Measurements from ENCODE around the gene NUDT17. TPM values are rescaled to one million over a fixed set of nuclear protein-coding genes. Genes with fewer than 3 reads are reported as not detected.

The NUDT17 gene
- polyA plus RNA-seq, 1 donor from 2014 or later, result 5.4 TPM

- no peak overlapping the region for H3K4me2 ChIP-seq (ENCODE audit: low read length)
- TF ChIP-seq TAF1 (IDR thresholded peaks at IDR 0.05; ENCODE audit: low read depth), result no peak
- H3K9ac ChIP-seq (ENCODE audit: low read length), result no peak overlapping the region
- H2AFZ ChIP-seq (ENCODE audit: low read depth, low read length), result no peak overlapping the region
- no peaks in the 10 kb centered on the region for H3K79me2 ChIP-seq (replicated peaks; ENCODE audit: insufficient read depth, low read length)
- no peaks in the 10 kb centered on the region for H3K9me2 ChIP-seq (ENCODE audit: insufficient read depth, low read length)
- H4K20me1 ChIP-seq (ENCODE audit: insufficient read depth), result no peaks in the 10 kb centered on the region
- H3K36me3 ChIP-seq (ENCODE audit: insufficient read depth, low read length), result no peaks in the 10 kb centered on the region
- H3K4me3 ChIP-seq (ENCODE audit: low read length), result peak overlapping the region; percentile 30
- peaks cover 8% of the 10 kb centered on the region for H3K27me3 ChIP-seq (ENCODE audit: insufficient read depth, low read depth, low read length)
- no peaks in the 10 kb centered on the region for H3K9me3 ChIP-seq (ENCODE audit: low read length)
- no peaks in the 10 kb centered on the region for H3F3A ChIP-seq (ENCODE audit: insufficient read depth, low read length, poor library complexity, severe bottlenecking)
- no peak overlapping the region for H3K27ac ChIP-seq (ENCODE audit: low read length)
These were observed 26.8 kb downstream of the NUDT17 start for GRCh38 chr1:145871994-145872924.

- TF ChIP-seq EP300 (conservative IDR thresholded peaks at IDR 0.05; ENCODE audit: poor library complexity, severe bottlenecking) (no peak), TAF1 (IDR thresholded peaks at IDR 0.05; ENCODE audit: low read depth) (no peak), POLR2AphosphoS5 (IDR thresholded peaks at IDR 0.05) (no peak), MXI1 (conservative IDR thresholded peaks at IDR 0.05; ENCODE audit: poor library complexity, severe bottlenecking) (no peak), EZH2 (IDR thresholded peaks at IDR 0.05; ENCODE audit: borderline replicate concordance, insufficient read depth, low read length, poor library complexity, severe bottlenecking) (no peak), SMC3 (conservative IDR thresholded peaks at IDR 0.05; ENCODE audit: poor library complexity) (no peak)
- no peaks in the 10 kb centered on the region for H4K20me1 ChIP-seq (ENCODE audit: insufficient read depth)
- H3K79me2 ChIP-seq (replicated peaks; ENCODE audit: insufficient read depth, low read length), result no peaks in the 10 kb centered on the region
- no peak overlapping the region for H3K4me3 ChIP-seq (ENCODE audit: low read length)
- no peak overlapping the region for H3K27ac ChIP-seq (ENCODE audit: low read length)
- H3K36me3 ChIP-seq (ENCODE audit: insufficient read depth, low read length), result no peaks in the 10 kb centered on the region
- H3K4me2 ChIP-seq (ENCODE audit: low read length), result no peak overlapping the region
- H3K9me2 ChIP-seq (ENCODE audit: insufficient read depth, low read length), result no peaks in the 10 kb centered on the region
- H2AFZ ChIP-seq (ENCODE audit: low read depth, low read length), result no peak overlapping the region
- H3K27me3 ChIP-seq (ENCODE audit: insufficient read depth, low read depth, low read length), result peaks cover 8% of the 10 kb centered on the region
- no peak overlapping the region for H3K9ac ChIP-seq (ENCODE audit: low read length)
- no peaks in the 10 kb centered on the region for H3F3A ChIP-seq (ENCODE audit: insufficient read depth, low read length, poor library complexity, severe bottlenecking)
- no peaks in the 10 kb centered on the region for H3K9me3 ChIP-seq (ENCODE audit: low read length)
These were observed 29.2 kb downstream of the NUDT17 start for GRCh38 chr1:145874646-145875045.

- Histone ChIP-seq H4K20me1 (ENCODE audit: insufficient read depth) (no peaks in the 10 kb centered on the region), H2AFZ (ENCODE audit: low read depth, low read length) (no peak overlapping the region), H3F3A (ENCODE audit: insufficient read depth, low read length, poor library complexity, severe bottlenecking) (no peaks in the 10 kb centered on the region), H3K4me2 (ENCODE audit: low read length) (no peak overlapping the region), H3K9me2 (ENCODE audit: insufficient read depth, low read length) (no peaks in the 10 kb centered on the region), H3K27me3 (ENCODE audit: insufficient read depth, low read depth, low read length) (no peaks in the 10 kb centered on the region), H3K27ac (ENCODE audit: low read length) (no peak overlapping the region), H3K36me3 (ENCODE audit: insufficient read depth, low read length) (no peaks in the 10 kb centered on the region), H3K79me2 (replicated peaks; ENCODE audit: insufficient read depth, low read length) (no peaks in the 10 kb centered on the region), H3K4me3 (ENCODE audit: low read length) (no peak overlapping the region), H3K9ac (ENCODE audit: low read length) (no peak overlapping the region), H3K9me3 (ENCODE audit: low read length) (no peaks in the 10 kb centered on the region)
- TF ChIP-seq CTCF (IDR thresholded peaks at IDR 0.05; ENCODE audit: poor library complexity, severe bottlenecking) (no peak), POLR2AphosphoS5 (IDR thresholded peaks at IDR 0.05) (no peak), MXI1 (conservative IDR thresholded peaks at IDR 0.05; ENCODE audit: poor library complexity, severe bottlenecking) (no peak), EP300 (conservative IDR thresholded peaks at IDR 0.05; ENCODE audit: poor library complexity, severe bottlenecking) (no peak), RAD21 (conservative IDR thresholded peaks at IDR 0.05) (no peak), EZH2 (IDR thresholded peaks at IDR 0.05; ENCODE audit: borderline replicate concordance, insufficient read depth, low read length, poor library complexity, severe bottlenecking) (no peak), REST (IDR thresholded peaks at IDR 0.05; ENCODE audit: borderline replicate concordance) (no peak), TAF1 (IDR thresholded peaks at IDR 0.05; ENCODE audit: low read depth) (no peak), SMC3 (conservative IDR thresholded peaks at IDR 0.05; ENCODE audit: poor library complexity) (no peak)
These were observed 32.6 kb downstream of the NUDT17 start for GRCh38 chr1:145877923-145878486.

Data from neural cell (in vitro differentiated cells).